Sigmoid colon (tissue), 4 donors: ENCODE measurements around the gene EPSTI1.

Experiments
- CTCF ChIP-seq, 4 experiments: fragments of 450-650 bp in 3 of 4; fragments of 200-600 bp in 1 of 4; IDR thresholded peaks; one replicate each; pipeline ENCODE4 v1.5.1; 2016 to 2019; ENCODE audit warnings: antibody characterized with exemption in 4 of 4, mild to moderate bottlenecking in 3 of 4, moderate library complexity in 2 of 4
- EP300 ChIP-seq, 4 donors: sonication (generic); formaldehyde crosslinking; IDR thresholded peaks; one replicate each; pipeline ENCODE4 v1.6.1; 2017; ENCODE audit warnings: antibody characterized with exemption in 4 of 4
- POLR2A ChIP-seq, 2 donors: fragments of 450-650 bp; IDR thresholded peaks; one replicate each; pipeline ENCODE4 v1.6.1; 2016; ENCODE audit warnings: antibody characterized with exemption in 2 of 2, mild to moderate bottlenecking in 2 of 2, moderate library complexity in 2 of 2
- POLR2AphosphoS5 ChIP-seq, 4 donors: sonication (generic); formaldehyde crosslinking; IDR thresholded peaks; one replicate each; pipeline ENCODE4 v1.6.1; 2017; ENCODE audit warnings: antibody characterized with exemption in 4 of 4

DNA sequence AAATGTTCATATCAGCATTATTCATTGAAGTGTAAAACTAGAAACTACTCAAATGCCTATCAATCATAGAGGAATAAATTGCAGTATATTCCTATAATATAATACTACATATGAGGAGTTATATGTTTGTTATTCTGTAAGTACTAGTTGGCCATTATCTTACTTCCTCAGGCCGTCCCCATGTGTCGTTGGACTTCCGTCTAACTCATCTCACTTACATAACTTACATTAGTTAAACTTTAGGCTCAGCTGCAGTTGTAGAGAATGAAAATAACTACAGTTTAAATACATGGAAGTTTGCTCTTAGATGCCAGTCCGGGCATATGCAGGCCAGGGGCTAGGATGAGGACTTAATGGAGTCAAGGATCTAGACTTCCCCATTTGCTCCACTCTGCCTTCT, 8.6 kb upstream of the EPSTI1 start:
- TF ChIP-seq POLR2A (IDR thresholded peaks at IDR 0.05) = no peak
- no peak for TF ChIP-seq CTCF (IDR thresholded peaks at IDR 0.05)
- no peak for TF ChIP-seq POLR2AphosphoS5 (IDR thresholded peaks at IDR 0.05)
- TF ChIP-seq EP300 (IDR thresholded peaks at IDR 0.05) = no peak
